ENCODE measurements around the gene TTLL6.

TTLL6 gene

GRCh38 chr17:48787828-48788227 is 29.2 kb downstream of the TTLL6 start:
- Histone ChIP-seq H3K9me3 (ENCODE audit: control insufficient read depth, low read length) (no peaks in the 10 kb centered on the region), H3K27ac (no peak overlapping the region), H2AFZ (no peak overlapping the region), H3K4me1 (no peaks in the 10 kb centered on the region), H3K27me3 (ENCODE audit: control insufficient read depth, insufficient read depth, low read length) (no peaks in the 10 kb centered on the region), H3K79me2 (no peaks in the 10 kb centered on the region), H3K9ac (no peak overlapping the region), H3K4me3 (ENCODE audit: low read depth, low read length) (no peak overlapping the region), H3K4me2 (ENCODE audit: low read length) (no peak overlapping the region), H3K36me3 (ENCODE audit: control insufficient read depth, insufficient read depth, low read length) (no peaks in the 10 kb centered on the region)
- TF ChIP-seq CTCF (IDR thresholded peaks at IDR 0.05), result no peak

GRCh38 chr17:48779421-48779820 is 37.6 kb downstream of the TTLL6 start:
- no peak overlapping the region for H3K4me3 ChIP-seq (ENCODE audit: low read depth, low read length)
- H3K79me2 ChIP-seq, result no peaks in the 10 kb centered on the region
- no peak overlapping the region for H2AFZ ChIP-seq
- H3K27me3 ChIP-seq (ENCODE audit: control insufficient read depth, insufficient read depth, low read length), result no peaks in the 10 kb centered on the region
- no peak overlapping the region for H3K27ac ChIP-seq
- no peaks in the 10 kb centered on the region for H3K9me3 ChIP-seq (ENCODE audit: control insufficient read depth, low read length)
- no peaks in the 10 kb centered on the region for H3K36me3 ChIP-seq (ENCODE audit: control insufficient read depth, insufficient read depth, low read length)
- H3K9ac ChIP-seq, result no peak overlapping the region
- TF ChIP-seq CTCF (IDR thresholded peaks at IDR 0.05), result no peak
- H3K4me2 ChIP-seq (ENCODE audit: low read length), result no peak overlapping the region
- no peaks in the 10 kb centered on the region for H3K4me1 ChIP-seq

GRCh38 chr17:48776602-48777001 is 40.4 kb downstream of the TTLL6 start:
- Histone ChIP-seq H3K27me3 (ENCODE audit: control insufficient read depth, insufficient read depth, low read length) (no peaks in the 10 kb centered on the region), H3K9ac (no peak overlapping the region), H3K36me3 (ENCODE audit: control insufficient read depth, insufficient read depth, low read length) (no peaks in the 10 kb centered on the region), H3K4me2 (ENCODE audit: low read length) (no peak overlapping the region), H3K9me3 (ENCODE audit: control insufficient read depth, low read length) (no peaks in the 10 kb centered on the region), H3K27ac (no peak overlapping the region), H2AFZ (no peak overlapping the region), H3K4me1 (no peaks in the 10 kb centered on the region), H3K79me2 (no peaks in the 10 kb centered on the region), H3K4me3 (ENCODE audit: low read depth, low read length) (no peak overlapping the region)
- no peak for TF ChIP-seq CTCF (IDR thresholded peaks at IDR 0.05)

- H3K4me3 ChIP-seq (ENCODE audit: low read depth, low read length), result no peak overlapping the region
Measured at GRCh38 chr17:48773245-48773644, 43.8 kb downstream of the TTLL6 start.

More at GRCh38 chr17:48773245-48773644, 43.8 kb downstream of the TTLL6 start:
- H3K4me2 ChIP-seq (ENCODE audit: low read length), result no peak overlapping the region
- H3K36me3 ChIP-seq (ENCODE audit: control insufficient read depth, insufficient read depth, low read length), result no peaks in the 10 kb centered on the region
- no peak for TF ChIP-seq CTCF (IDR thresholded peaks at IDR 0.05)
- H3K9me3 ChIP-seq (ENCODE audit: control insufficient read depth, low read length), result no peaks in the 10 kb centered on the region
- no peaks in the 10 kb centered on the region for H3K4me1 ChIP-seq
- no peaks in the 10 kb centered on the region for H3K79me2 ChIP-seq
- H3K27me3 ChIP-seq (ENCODE audit: control insufficient read depth, insufficient read depth, low read length), result no peaks in the 10 kb centered on the region
- no peak overlapping the region for H2AFZ ChIP-seq
- no peak overlapping the region for H3K9ac ChIP-seq
- no peak overlapping the region for H3K27ac ChIP-seq
